H1 (cell line): ENCODE data around the gene LCN9. TPM values are rescaled to one million over a fixed set of nuclear protein-coding genes. Genes with fewer than 3 reads are reported as not detected.

ENCODE experiments used
- CTCF ChIA-PET: fragments of 300-600 bp; sonication (Branson Sonifier 250); formaldehyde crosslinking; loops from one replicate; lab custom pipeline; 2021; ENCODE audit not compliant: partially characterized antibody; lab: Charles Lee
- POLR2A ChIA-PET: fragments of 300-600 bp; sonication (Branson Sonifier 250); formaldehyde crosslinking; loops from one replicate; lab custom pipeline; 2021; ENCODE audit warnings: inconsistent platforms; ENCODE audit not compliant: partially characterized antibody; lab: Charles Lee
- DNase-seq, 2 experiments: peaks; one replicate each; pipeline versions ENCODE4 v3.0.0 to v3.0.0-alpha.2; 2010 to 2022; ENCODE audit warnings: low spot score in 2 of 2, low read depth in 1 of 2, mixed read lengths in 1 of 2
- FAIRE-seq: peaks from 2 replicates; lab custom pipeline; 2011; peaks lifted over from hg19 to GRCh38; lab: Jason Lieb, UNC
- H2AFZ ChIP-seq: 2 replicates; pipeline ENCODE4 v1.8.1; 2012; ENCODE audit warnings: low read length, inconsistent platforms
- H2AK5ac ChIP-seq: 2 replicates; pipeline ENCODE4 v1.6.1; 2013; ENCODE audit warnings: low read depth, low read length
- H2BK120ac ChIP-seq: replicated peaks from 2 replicates; pipeline ENCODE3; 2013; ENCODE audit warnings: low read depth, low read length, inconsistent platforms
- H2BK12ac ChIP-seq: 2 replicates; pipeline ENCODE4 v1.6.1; 2013; ENCODE audit warnings: low read depth, low read length
- H2BK15ac ChIP-seq: 2 replicates; pipeline ENCODE4 v1.6.1; 2013; ENCODE audit warnings: low read length
- H2BK20ac ChIP-seq: 2 replicates; pipeline ENCODE4 v1.6.1; 2013; ENCODE audit warnings: low read length
- H2BK5ac ChIP-seq: 2 replicates; pipeline ENCODE4 v1.6.1; 2013; ENCODE audit warnings: low read depth, low read length
- H3K14ac ChIP-seq: 2 replicates; pipeline ENCODE4 v1.6.1; 2013; ENCODE audit warnings: inconsistent platforms; ENCODE audit not compliant: insufficient read length
- H3K18ac ChIP-seq: 2 replicates; pipeline ENCODE4 v1.6.1; 2013; ENCODE audit warnings: low read length; ENCODE audit errors: extremely low read depth
- H3K23ac ChIP-seq: 2 replicates; pipeline ENCODE4 v1.6.1; 2013; ENCODE audit warnings: inconsistent platforms; ENCODE audit not compliant: insufficient read length
- H3K23me2 ChIP-seq: 2 replicates; pipeline ENCODE4 v1.6.1; 2013; ENCODE audit warnings: low read depth, low read length
- H3K27ac ChIP-seq: 2 replicates; pipeline ENCODE4 v1.6.1; 2011; ENCODE audit warnings: low read depth, low read length, inconsistent platforms
- H3K27me3 ChIP-seq, 4 experiments: replicated peaks in 1 of 4; 1 replicate in 1 of 4; 2 replicates in 3 of 4; pipeline versions ENCODE4 v1.6.1 to v1.8.1; 2011 to 2013; ENCODE audit warnings: low read length in 3 of 4, mild to moderate bottlenecking in 3 of 4, inconsistent platforms in 2 of 4, mixed read lengths in 2 of 4, moderate library complexity in 1 of 4; ENCODE audit not compliant: control insufficient read depth in 3 of 4, insufficient read depth in 3 of 4; ENCODE audit errors: extremely low read depth in 1 of 4
- H3K36me3 ChIP-seq, 4 experiments: 2 replicates each; pipeline versions ENCODE4 v1.6.1 to v1.8.1; 2011 to 2013; ENCODE audit warnings: mild to moderate bottlenecking in 4 of 4, low read length in 3 of 4, moderate library complexity in 2 of 4, control low read depth in 1 of 4, inconsistent platforms in 1 of 4; ENCODE audit not compliant: insufficient read depth in 4 of 4, control insufficient read depth in 2 of 4
- H3K4ac ChIP-seq: replicated peaks from 2 replicates; pipeline ENCODE3; 2013; ENCODE audit warnings: low read length, low read depth, mixed read lengths, inconsistent platforms; ENCODE audit not compliant: insufficient read length
- H3K4me1 ChIP-seq, 4 experiments: replicated peaks in 1 of 4; 1 replicate in 1 of 4; 2 replicates in 3 of 4; pipeline versions ENCODE4 v1.6.1 to v1.8.1; 2011 to 2013; ENCODE audit warnings: low read length in 3 of 4, inconsistent platforms in 2 of 4, mixed read lengths in 1 of 4; ENCODE audit not compliant: insufficient read depth in 4 of 4, control insufficient read depth in 3 of 4
- H3K4me2 ChIP-seq, 2 experiments: 2 replicates each; pipeline versions ENCODE4 v1.6.1 to v1.8.1; 2011 to 2013; ENCODE audit warnings: low read depth in 2 of 2, low read length in 2 of 2, control low read depth in 1 of 2, inconsistent platforms in 1 of 2, mild to moderate bottlenecking in 1 of 2; ENCODE audit not compliant: insufficient read depth in 1 of 2
- H3K4me3 ChIP-seq, 4 experiments: fragments of 200-600, 300-600 bp in 1 of 4; sonication (generic), shearing (Covaris generic), sonication (Bioruptor Twin) in 1 of 4; 2 replicates each; pipeline versions ENCODE4 v1.5.1 to v1.8.1; 2011 to 2016; ENCODE audit warnings: low read length in 4 of 4, low read depth in 3 of 4, control low read depth in 2 of 4, inconsistent platforms in 2 of 4, mild to moderate bottlenecking in 2 of 4, mixed read lengths in 1 of 4, moderate library complexity in 1 of 4; ENCODE audit not compliant: insufficient read depth in 2 of 4; ENCODE audit errors: extremely low read depth in 1 of 4
- H3K56ac ChIP-seq: replicated peaks from 2 replicates; pipeline ENCODE3; 2013; ENCODE audit warnings: low read depth, mild to moderate bottlenecking, mixed read lengths, low read length, inconsistent platforms; ENCODE audit not compliant: insufficient read length
- H3K79me1 ChIP-seq: 2 replicates; pipeline ENCODE4 v1.6.1; 2013; ENCODE audit warnings: low read depth, low read length, control low read depth
- H3K79me2 ChIP-seq, 2 experiments: 2 replicates each; pipeline versions ENCODE4 v1.6.1 to v1.8.1; 2012 to 2013; ENCODE audit warnings: low read length in 2 of 2, mild to moderate bottlenecking in 2 of 2, inconsistent platforms in 1 of 2; ENCODE audit not compliant: insufficient read depth in 2 of 2, control insufficient read depth in 1 of 2
- H3K9ac ChIP-seq, 4 experiments: replicated peaks in 1 of 4; 1 replicate in 1 of 4; 2 replicates in 3 of 4; pipeline versions ENCODE4 v1.6.1 to v1.8.1; 2011 to 2013; ENCODE audit warnings: low read depth in 3 of 4, low read length in 3 of 4, control low read depth in 2 of 4, mild to moderate bottlenecking in 2 of 4, moderate library complexity in 2 of 4, inconsistent platforms in 1 of 4; ENCODE audit errors: extremely low read depth in 1 of 4
- H3K9me3 ChIP-seq, 2 experiments: 2 replicates each; pipeline versions ENCODE4 v1.6.1 to v1.8.1; 2012 to 2013; ENCODE audit warnings: mild to moderate bottlenecking in 2 of 2, moderate library complexity in 2 of 2, control low read depth in 1 of 2, inconsistent platforms in 1 of 2, low read depth in 1 of 2, low read length in 1 of 2, mixed read lengths in 1 of 2; ENCODE audit not compliant: insufficient read depth in 2 of 2
- H4K20me1 ChIP-seq, 2 experiments: replicated peaks in 1 of 2; 2 replicates each; pipeline versions ENCODE3 to v1.8.1; 2011 to 2013; ENCODE audit warnings: inconsistent platforms in 2 of 2, low read length in 2 of 2, mild to moderate bottlenecking in 1 of 2; ENCODE audit not compliant: insufficient read depth in 2 of 2, control insufficient read depth in 1 of 2
- H4K5ac ChIP-seq: 2 replicates; pipeline ENCODE4 v1.6.1; 2013; ENCODE audit warnings: low read length, low read depth, mixed read lengths, inconsistent platforms; ENCODE audit not compliant: insufficient read length
- H4K8ac ChIP-seq: 2 replicates; pipeline ENCODE4 v1.8.0; 2013; ENCODE audit warnings: mild to moderate bottlenecking, moderate library complexity, low read length, inconsistent platforms; ENCODE audit not compliant: insufficient read depth; ENCODE audit errors: extremely low read depth
- H4K91ac ChIP-seq: replicated peaks from 2 replicates; pipeline ENCODE3; 2013; ENCODE audit warnings: low read length, mixed read lengths, inconsistent platforms; ENCODE audit not compliant: insufficient read length
- ASH2L ChIP-seq: fragments of 200-600, 300-600 bp; sonication (generic); IDR thresholded peaks from one replicate; pipeline ENCODE4 v1.7.1; 2017; ENCODE audit warnings: low read length
- CTCF ChIP-seq, 3 experiments: IDR thresholded peaks; 1 replicate in 2 of 3; 2 replicates in 1 of 3; pipeline versions ENCODE4 v1.5.1 to v1.6.1; 2011; ENCODE audit warnings: low read length in 3 of 3, mild to moderate bottlenecking in 3 of 3, inconsistent platforms in 2 of 3, low read depth in 1 of 3, moderate library complexity in 1 of 3; ENCODE audit not compliant: insufficient read depth in 1 of 3; ENCODE audit errors: control extremely low read depth in 1 of 3
- RAD21 ChIP-seq, 2 experiments: IDR thresholded peaks in 1 of 2; conservative IDR thresholded peaks in 1 of 2; 2 replicates each; pipeline ENCODE4 v1.6.1; 2011; ENCODE audit warnings: low read depth in 2 of 2, low read length in 2 of 2, improper control_type of control experiment in 1 of 2, inconsistent platforms in 1 of 2, mild to moderate bottlenecking in 1 of 2, moderate library complexity in 1 of 2
- SIN3A ChIP-seq, 2 experiments: IDR thresholded peaks in 1 of 2; conservative IDR thresholded peaks in 1 of 2; 2 replicates each; pipeline ENCODE4 v1.6.1; 2011 to 2012; ENCODE audit warnings: low read length in 2 of 2, improper control_type of control experiment in 1 of 2, low read depth in 1 of 2, mild to moderate bottlenecking in 1 of 2
- TEAD4 ChIP-seq: IDR thresholded peaks from 2 replicates; pipeline ENCODE4 v1.6.1; 2012; ENCODE audit warnings: low read depth, low read length, inconsistent platforms, mixed read lengths
- YY1 ChIP-seq: IDR thresholded peaks from 2 replicates; pipeline ENCODE4 v1.6.1; 2011; ENCODE audit warnings: low read depth, mild to moderate bottlenecking, low read length
- ZNF274 ChIP-seq: IDR thresholded peaks from 2 replicates; pipeline ENCODE4 v1.7.0; 2012; ENCODE audit warnings: low read length, borderline replicate concordance; ENCODE audit errors: extremely low read depth
- WGBS, 2 experiments: shearing (Covaris generic) in 1 of 2; methylation state at CpG; one replicate each; pipeline versions ENCODE4 v1.1.6 to v1.1.7; 2013 to 2015; ENCODE audit warnings: low lambda C conversion rate in 2 of 2, mixed read lengths in 2 of 2, inconsistent platforms in 1 of 2, low coverage in 1 of 2, missing lambda C conversion rate in 1 of 2; ENCODE audit not compliant: insufficient replicate concordance in 2 of 2, insufficient coverage in 1 of 2, insufficient read length in 1 of 2; ENCODE audit errors: extremely low coverage in 1 of 2, missing lambda C conversion rate in 1 of 2; 5-methylcytosine and 5-hydroxymethylcytosine counted together
- polyA plus RNA-seq, 7 experiments: library from polyadenylated mRNA; depleted of rRNA in 3 of 7; stranded (reverse) in 5 of 7; unstranded in 2 of 7; fragments of >200 nt in 5 of 7; fragments of 200-250 nt in 2 of 7; gene quantifications; 1 replicate in 5 of 7; 2 replicates in 1 of 7; 4 replicates in 1 of 7; pipeline versions ENCODE4 v1.2.1 to v1.2.3, GENCODE V29; 2011 to 2013; ENCODE audit warnings: missing spikeins in 2 of 7, mixed read lengths in 2 of 7
- total RNA-seq: library from RNA; stranded (reverse); fragmentation: NEBNext Ultra II Directional; extraction: Animal tissue kit (Norgen Biotek cat#: 25700); gene quantifications from 2 replicates; pipeline ENCODE4 v1.2.1, GENCODE V29; 2021
- TF ChIP-seq, protein P1 (sequence below): IDR thresholded peaks from 2 replicates; pipeline ENCODE4 v1.6.1; 2012; ENCODE audit warnings: inconsistent platforms

Gene LCN9
- total and polyA plus RNA-seq, 2 of the 8 experiments (the other 6 are each of a cell fraction or from before 2014, with no cell fraction given) = 2.3 to 3.1 TPM

GRCh38 chr9:135687216-135687615, 24.1 kb downstream of the LCN9 start:
- Histone ChIP-seq H3K18ac (no peak overlapping the region), H2BK20ac (no peak overlapping the region), H2BK12ac (no peak overlapping the region), H3K79me2 (no peaks in the 10 kb centered on the region), H3K79me1 (no peaks in the 10 kb centered on the region), H2AK5ac (no peak overlapping the region), H3K23me2 (no peaks in the 10 kb centered on the region), H3K9me3 (no peaks in the 10 kb centered on the region), H2BK5ac (no peak overlapping the region), H3K4ac (no peak overlapping the region), H3K14ac (no peak overlapping the region), H3K36me3 (no peaks in the 10 kb centered on the region), H4K8ac (no peak overlapping the region; the same call in 1 of the 2 replicates), H3K56ac (no peak overlapping the region), H3K27me3 (no peaks in the 10 kb centered on the region), H3K23ac (no peak overlapping the region), H2BK120ac (no peak overlapping the region), H4K20me1 (peaks cover 0 to 7% of the 10 kb centered on the region in 2 experiments), H4K91ac (no peak overlapping the region), H3K9ac (no peak overlapping the region), H2AFZ (no peak overlapping the region), H3K27ac (no peak overlapping the region), H2BK15ac (0 out of 2 replicates have a peak overlapping the region, but pooled peaks have one; percentile 10), H3K4me2 (no peak overlapping the region), H4K5ac (no peak overlapping the region), H3K4me1 (no peaks in the 10 kb centered on the region; a peak in 1 of 7 replicates), H3K4me3 (no peak overlapping the region)
- POLR2A ChIA-PET = no interaction called here
- CTCF ChIA-PET = interaction anchor here (0.6 kb wide), 1 partner anchor 541 kb away, joined by 3 read pairs; no protein-coding TSS in a partner anchor
- 97% methylated on average over 13 of the region's 15 CpGs; no CpG with 5 or more reads in 1 of the 2 experiments for WGBS, 2 experiments
- TF ChIP-seq, protein P1, sequence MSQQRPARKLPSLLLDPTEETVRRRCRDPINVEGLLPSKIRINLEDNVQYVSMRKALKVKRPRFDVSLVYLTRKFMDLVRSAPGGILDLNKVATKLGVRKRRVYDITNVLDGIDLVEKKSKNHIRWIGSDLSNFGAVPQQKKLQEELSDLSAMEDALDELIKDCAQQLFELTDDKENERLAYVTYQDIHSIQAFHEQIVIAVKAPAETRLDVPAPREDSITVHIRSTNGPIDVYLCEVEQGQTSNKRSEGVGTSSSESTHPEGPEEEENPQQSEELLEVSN = no peak
- TF ChIP-seq RAD21 (IDR thresholded peaks at IDR 0.05 in 1 of 2, conservative IDR thresholded peaks at IDR 0.05 in 1 of 2; ENCODE audit: low read depth in 2 of 2, low read length in 2 of 2) (no peak), CTCF (IDR thresholded peaks at IDR 0.05; ENCODE audit: control extremely low read depth in 1 of 3, insufficient read depth in 1 of 3, low read depth in 1 of 3, low read length in 3 of 3) (no peak), TEAD4 (no peak), SIN3A (conservative IDR thresholded peaks at IDR 0.05 in 1 of 2, IDR thresholded peaks at IDR 0.05 in 1 of 2; ENCODE audit: low read depth in 1 of 2, low read length in 2 of 2) (no peak), ASH2L (no peak), YY1 (no peak), ZNF274 (no peak)
- no peak for DNase-seq
- no peak for FAIRE-seq
